ENCODE measurements around the gene ASGR2. TPM values are rescaled to one million over a fixed set of nuclear protein-coding genes. Genes with fewer than 3 reads are reported as not detected.
A peak's percentile ranks its signal among the peaks of the same experiment; 100 is the strongest.
"Not testable (repeated sequence)": the region's sequence is repeated elsewhere in the genome, so short reads cannot be mapped to it uniquely, and the experiment has no call there.

The ASGR2 gene
- not detected in 2 replicates for total RNA-seq

DNA sequence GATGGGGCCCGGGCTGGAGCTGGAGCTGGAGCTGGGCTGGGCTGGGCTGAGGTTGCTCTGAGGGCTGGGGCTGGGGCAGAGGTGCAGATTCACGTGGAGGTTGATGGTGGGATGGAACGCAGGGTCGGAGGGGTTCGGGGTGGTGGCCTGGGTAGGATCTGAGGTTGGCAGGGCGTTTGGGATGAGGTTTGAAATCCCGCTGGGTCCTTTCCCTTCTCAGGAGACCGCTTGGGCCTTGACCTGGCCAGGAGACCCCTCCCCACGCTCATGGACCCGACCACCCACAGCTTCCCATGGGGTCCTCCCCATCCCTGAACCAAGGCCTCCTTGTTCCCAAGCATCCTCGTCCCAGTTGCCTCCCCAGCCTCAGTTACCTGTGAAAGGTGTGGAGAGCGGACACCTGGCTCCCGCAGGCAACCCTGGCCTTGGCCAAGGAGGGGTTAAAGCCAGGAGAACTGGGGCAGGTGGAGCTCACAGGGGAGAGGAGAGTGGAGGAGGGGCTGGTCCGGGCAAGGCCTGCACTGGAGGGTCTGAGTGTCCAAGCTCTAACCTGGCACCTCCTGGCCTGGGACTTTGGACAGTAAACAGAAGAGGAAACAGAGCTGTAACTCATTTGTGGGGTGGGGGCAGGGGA is at the start of gene ASGR2:
ASGR2 (minus strand) TSS at position 582 of the 634 bp plus-strand sequence. CDS start 582 bp downstream, outside the sequence.
- Mint-ChIP-seq H3K9me3 (no peaks in the 10 kb centered on the region), H3K27ac (no peak within 1 kb of the TSS), H3K4me1 (ENCODE audit: low read depth) (peaks cover 6% of the 10 kb centered on the region), H3K4me3 (ENCODE audit: low read depth) (no peak within 1 kb of the TSS), H3K27me3 (ENCODE audit: low read depth) (no peaks in the 10 kb centered on the region), H3K36me3 (ENCODE audit: low read depth) (no peaks in the 10 kb centered on the region)
- intact Hi-C loops (cut with micrococcal nuclease) = no loop called here
- DNase-seq (ENCODE audit: low spot score) = no peak

DNA sequence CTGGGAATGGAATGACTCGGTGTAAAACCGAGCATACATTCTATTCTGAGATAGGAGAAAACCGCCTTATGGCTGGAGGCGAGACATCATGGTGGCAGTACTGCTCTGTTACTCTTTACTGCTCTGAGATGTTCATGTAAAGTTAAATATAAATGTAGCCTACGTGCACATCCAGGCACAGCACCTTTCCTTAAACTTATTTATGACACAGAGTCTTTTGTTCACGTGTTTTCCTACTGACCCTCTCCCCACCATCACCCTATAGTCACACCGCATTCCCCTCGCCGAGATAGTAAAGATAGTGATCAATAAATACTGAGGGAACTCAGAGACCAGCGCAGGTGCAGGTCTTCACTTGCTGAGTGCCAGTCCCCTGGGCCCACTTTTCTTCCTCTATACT is 44.9 kb upstream of the ASGR2 start:
- H3K36me3 Mint-ChIP-seq (ENCODE audit: low read depth); intact Hi-C loops (cut with micrococcal nuclease); H3K27ac Mint-ChIP-seq; DNase-seq (ENCODE audit: low spot score); H3K4me1 Mint-ChIP-seq (ENCODE audit: low read depth); H3K9me3 Mint-ChIP-seq; H3K27me3 Mint-ChIP-seq (ENCODE audit: low read depth); H3K4me3 Mint-ChIP-seq (ENCODE audit: low read depth): not testable (repeated sequence)

GRCh38 chr17:7158424-7158823 is 43.8 kb upstream of the ASGR2 start:
- H3K4me3 Mint-ChIP-seq (ENCODE audit: low read depth); intact Hi-C loops (cut with micrococcal nuclease); H3K9me3 Mint-ChIP-seq; H3K36me3 Mint-ChIP-seq (ENCODE audit: low read depth); H3K4me1 Mint-ChIP-seq (ENCODE audit: low read depth); H3K27ac Mint-ChIP-seq; DNase-seq (ENCODE audit: low spot score): not testable (repeated sequence)
- H3K27me3 Mint-ChIP-seq (ENCODE audit: low read depth) = peaks cover 17% of the 10 kb centered on the region

- H3K36me3 Mint-ChIP-seq (ENCODE audit: low read depth) = no peaks in the 10 kb centered on the region
- no peak overlapping the region for H3K27ac Mint-ChIP-seq
- H3K9me3 Mint-ChIP-seq = no peaks in the 10 kb centered on the region
- H3K27me3 Mint-ChIP-seq (ENCODE audit: low read depth) = peaks cover 27% of the 10 kb centered on the region
- DNase-seq (ENCODE audit: low spot score) = no peak
- intact Hi-C loops (cut with micrococcal nuclease) = no loop called here
- no peak overlapping the region for H3K4me3 Mint-ChIP-seq (ENCODE audit: low read depth)
- H3K4me1 Mint-ChIP-seq (ENCODE audit: low read depth) = no peaks in the 10 kb centered on the region
Measured at GRCh38 chr17:7156342-7156940, 41.8 kb upstream of the ASGR2 start.

GRCh38 chr17:7147772-7148171 is 33.1 kb upstream of the ASGR2 start:
- H3K27me3 Mint-ChIP-seq (ENCODE audit: low read depth) = peaks cover 13% of the 10 kb centered on the region
- no peak overlapping the region for H3K4me3 Mint-ChIP-seq (ENCODE audit: low read depth)
- H3K9me3 Mint-ChIP-seq = no peaks in the 10 kb centered on the region
- intact Hi-C loops (cut with micrococcal nuclease) = no loop called here
- DNase-seq (ENCODE audit: low spot score) = no peak
- H3K27ac Mint-ChIP-seq = no peak overlapping the region
- H3K4me1 Mint-ChIP-seq (ENCODE audit: low read depth) = no peaks in the 10 kb centered on the region
- H3K36me3 Mint-ChIP-seq (ENCODE audit: low read depth) = no peaks in the 10 kb centered on the region

- no peaks in the 10 kb centered on the region for H3K9me3 Mint-ChIP-seq
- H3K27me3 Mint-ChIP-seq (ENCODE audit: low read depth) = peaks cover 4% of the 10 kb centered on the region
- H3K36me3 Mint-ChIP-seq (ENCODE audit: low read depth) = no peaks in the 10 kb centered on the region
- no peak overlapping the region for H3K27ac Mint-ChIP-seq
- no peak for DNase-seq (ENCODE audit: low spot score)
- no peaks in the 10 kb centered on the region for H3K4me1 Mint-ChIP-seq (ENCODE audit: low read depth)
- H3K4me3 Mint-ChIP-seq (ENCODE audit: low read depth) = no peak overlapping the region
- intact Hi-C loops (cut with micrococcal nuclease) = no loop called here
Measured at GRCh38 chr17:7146115-7146514, 31.5 kb upstream of the ASGR2 start.

GRCh38 chr17:7144213-7144612 is 29.6 kb upstream of the ASGR2 start:
- Mint-ChIP-seq H3K4me1 (ENCODE audit: low read depth) (no peaks in the 10 kb centered on the region), H3K36me3 (ENCODE audit: low read depth) (no peaks in the 10 kb centered on the region), H3K27me3 (ENCODE audit: low read depth) (peaks cover 8% of the 10 kb centered on the region), H3K4me3 (ENCODE audit: low read depth) (no peak overlapping the region), H3K27ac (no peak overlapping the region), H3K9me3 (no peaks in the 10 kb centered on the region)
- intact Hi-C loops (cut with micrococcal nuclease) = no loop called here
- no peak for DNase-seq (ENCODE audit: low spot score)

GRCh38 chr17:7141824-7142223 is 27.2 kb upstream of the ASGR2 start:
- Mint-ChIP-seq H3K4me3 (ENCODE audit: low read depth) (no peak overlapping the region), H3K27me3 (ENCODE audit: low read depth) (peaks cover 16% of the 10 kb centered on the region), H3K4me1 (ENCODE audit: low read depth) (no peaks in the 10 kb centered on the region), H3K36me3 (ENCODE audit: low read depth) (no peaks in the 10 kb centered on the region), H3K9me3 (no peaks in the 10 kb centered on the region), H3K27ac (no peak overlapping the region)
- no peak for DNase-seq (ENCODE audit: low spot score)
- intact Hi-C loops (cut with micrococcal nuclease) = no loop called here

DNA sequence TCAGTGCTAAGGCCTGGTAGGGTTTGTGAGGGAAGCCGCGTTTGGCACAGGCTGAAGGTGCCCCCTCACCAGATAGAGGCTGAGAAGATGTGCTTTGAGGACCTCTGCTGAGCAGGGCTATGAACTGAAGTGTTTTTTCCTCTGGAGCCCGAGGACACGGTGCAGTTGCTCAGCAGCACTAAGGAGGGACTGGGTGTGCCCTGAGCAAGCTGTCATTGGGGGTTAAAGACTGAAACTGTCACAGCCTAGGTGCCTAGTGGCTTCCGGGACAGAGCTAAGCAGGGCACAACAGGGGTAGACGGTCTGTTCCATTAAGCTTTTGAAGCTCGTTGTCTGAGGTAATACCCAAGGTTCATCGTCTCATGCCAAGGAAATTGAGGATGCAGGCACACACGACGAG is 24.8 kb upstream of the ASGR2 start:
- Mint-ChIP-seq H3K4me1 (ENCODE audit: low read depth) (no peaks in the 10 kb centered on the region), H3K27me3 (ENCODE audit: low read depth) (peaks cover 17% of the 10 kb centered on the region), H3K9me3 (no peaks in the 10 kb centered on the region), H3K27ac (no peak overlapping the region), H3K36me3 (ENCODE audit: low read depth) (no peaks in the 10 kb centered on the region), H3K4me3 (ENCODE audit: low read depth) (no peak overlapping the region)
- intact Hi-C loops (cut with micrococcal nuclease) = loop anchor here (5.0 kb wide), 1 partner anchor 227 kb away; no protein-coding TSS in a partner anchor
- no peak for DNase-seq (ENCODE audit: low spot score)

DNA sequence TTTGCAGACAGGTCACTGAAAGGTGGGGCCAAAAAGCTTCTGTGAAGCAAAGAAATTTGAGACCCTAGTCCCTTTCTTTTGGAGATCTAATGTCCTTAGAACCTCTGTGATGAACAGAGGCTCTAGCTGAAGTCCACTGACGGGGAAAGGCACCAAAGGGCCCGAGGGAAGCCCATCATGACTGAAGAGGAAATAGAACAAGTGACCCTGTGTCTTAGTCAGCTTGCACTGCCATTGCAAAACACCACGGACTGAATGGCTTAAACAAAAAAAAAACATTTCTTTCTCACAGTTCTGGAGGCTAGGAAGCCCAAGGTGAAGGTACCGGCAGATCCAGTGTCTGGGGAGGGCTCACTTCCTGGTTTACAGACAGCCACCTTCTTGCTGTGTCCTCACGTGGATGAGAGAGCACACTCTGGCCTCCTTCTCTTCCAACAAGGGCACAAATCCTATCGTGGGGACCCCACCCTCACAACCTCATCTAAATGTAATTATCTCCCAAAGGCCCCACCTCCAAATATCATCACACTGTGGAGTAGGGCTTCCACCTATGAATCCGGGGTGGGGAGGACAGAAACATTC is 24.3 kb upstream of the ASGR2 start:
- no peak overlapping the region for H3K4me3 Mint-ChIP-seq (ENCODE audit: low read depth)
- no peak for DNase-seq (ENCODE audit: low spot score)
- H3K4me1 Mint-ChIP-seq (ENCODE audit: low read depth) = peaks cover under 1% of the 10 kb centered on the region
- no peaks in the 10 kb centered on the region for H3K9me3 Mint-ChIP-seq
- H3K36me3 Mint-ChIP-seq (ENCODE audit: low read depth) = no peaks in the 10 kb centered on the region
- intact Hi-C loops (cut with micrococcal nuclease) = loop anchor here (5.0 kb wide), 1 partner anchor 227 kb away; no protein-coding TSS in a partner anchor
- no peak overlapping the region for H3K27ac Mint-ChIP-seq
- peaks cover 17% of the 10 kb centered on the region for H3K27me3 Mint-ChIP-seq (ENCODE audit: low read depth)

DNA sequence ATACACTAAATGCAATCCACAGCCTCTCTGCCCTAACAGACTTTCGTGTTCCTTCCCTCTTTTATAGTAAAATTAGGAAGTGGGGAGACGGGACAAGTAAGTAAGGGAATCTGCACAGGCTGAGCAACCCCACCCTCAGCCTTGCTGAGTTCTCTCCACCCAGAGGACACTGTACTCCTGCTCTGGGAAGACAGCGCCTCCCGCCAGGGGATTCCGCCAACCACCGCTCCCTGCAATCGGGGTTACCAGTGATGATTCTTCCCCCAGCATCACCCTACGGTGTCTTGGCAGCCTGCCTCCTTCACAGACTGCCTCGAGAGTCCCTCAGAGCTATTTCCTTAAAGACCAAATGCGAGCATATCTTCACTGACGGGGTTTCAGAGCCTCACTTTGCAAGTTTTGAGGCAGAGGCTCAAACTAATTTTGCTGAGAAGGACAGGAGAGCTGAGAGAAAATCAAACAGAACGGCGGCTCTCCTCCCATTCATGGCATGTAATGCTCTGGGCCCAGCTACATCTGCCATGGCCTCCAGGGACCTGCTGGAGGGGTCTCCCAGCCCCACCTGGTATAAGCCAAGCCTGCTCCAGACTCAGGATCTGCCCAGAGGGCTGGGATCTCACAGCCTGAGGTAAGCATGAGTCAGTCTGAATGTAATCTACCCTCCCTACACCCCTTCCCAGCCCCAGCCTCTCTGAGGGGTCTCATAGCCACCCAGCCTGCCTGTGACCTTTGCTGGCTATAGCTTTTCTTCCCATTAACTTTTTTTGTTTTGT is 22.7 kb upstream of the ASGR2 start:
- peaks cover 17% of the 10 kb centered on the region for H3K27me3 Mint-ChIP-seq (ENCODE audit: low read depth)
- intact Hi-C loops (cut with micrococcal nuclease) = loop anchor here (5.0 kb wide), 1 partner anchor 225 kb away; no protein-coding TSS in a partner anchor

DNA sequence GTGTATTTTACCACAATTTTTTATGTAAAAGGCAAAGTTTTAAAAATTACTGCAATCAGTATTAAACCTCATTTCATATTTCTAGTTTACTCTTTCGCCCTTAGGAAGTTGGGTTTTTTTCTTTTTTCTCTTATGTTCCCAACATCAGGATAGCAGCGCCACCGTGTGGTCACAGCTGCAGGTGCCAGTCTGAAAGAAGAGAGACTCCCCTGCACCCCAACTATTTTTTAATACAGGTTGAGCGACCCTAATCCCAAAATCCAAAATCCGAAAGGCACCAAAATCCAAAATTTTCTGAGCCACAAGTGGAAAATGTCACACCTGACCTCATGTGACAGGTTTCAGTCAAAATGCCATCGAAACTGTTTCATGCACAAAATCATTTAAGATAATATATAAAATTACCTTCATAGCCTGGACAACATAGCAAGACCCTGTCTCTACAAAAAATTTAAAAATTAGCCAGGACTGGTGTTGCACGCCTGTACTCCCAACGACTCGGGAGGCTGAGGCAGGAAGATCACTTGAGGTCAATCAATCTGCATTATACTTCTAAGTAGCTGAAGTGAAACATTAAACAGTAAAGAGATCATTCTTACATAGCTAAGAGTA is 21.8 kb upstream of the ASGR2 start:
- no peaks in the 10 kb centered on the region for H3K36me3 Mint-ChIP-seq (ENCODE audit: low read depth)
- intact Hi-C loops (cut with micrococcal nuclease) = loop anchor here (1.0 to 5.0 kb wide), 3 partner anchors 84 to 224 kb away; no protein-coding TSS in a partner anchor
- no peak overlapping the region for H3K27ac Mint-ChIP-seq
- no peak overlapping the region for H3K4me3 Mint-ChIP-seq (ENCODE audit: low read depth)
- peak; percentile 52 for DNase-seq (ENCODE audit: low spot score)
- H3K4me1 Mint-ChIP-seq (ENCODE audit: low read depth) = peaks cover 15% of the 10 kb centered on the region
- no peaks in the 10 kb centered on the region for H3K9me3 Mint-ChIP-seq
- peaks cover 20% of the 10 kb centered on the region for H3K27me3 Mint-ChIP-seq (ENCODE audit: low read depth)

More for the DNA sequence above, 22.7 kb upstream of the ASGR2 start:
- DNase-seq (ENCODE audit: low spot score) = no peak
- Mint-ChIP-seq H3K27ac (no peak overlapping the region), H3K4me1 (ENCODE audit: low read depth) (peaks cover 13% of the 10 kb centered on the region), H3K9me3 (no peaks in the 10 kb centered on the region), H3K4me3 (ENCODE audit: low read depth) (no peak overlapping the region), H3K36me3 (ENCODE audit: low read depth) (no peaks in the 10 kb centered on the region)
